Immature natural killer cell (primary cell): ENCODE results near the gene NTMT1. TPM values are rescaled to one million over a fixed set of nuclear protein-coding genes. Genes with fewer than 3 reads are reported as not detected.

ENCODE experiments used
- DNase-seq, 3 donors: peaks; one replicate each; pipeline ENCODE4 v3.0.0; 2022; ENCODE audit warnings: mixed read lengths in 1 of 3
- H3K27ac Mint-ChIP-seq, 6 donors: one replicate each; pipeline ENCODE4 v1.8.0; 2020; ENCODE audit warnings: mixed read lengths in 6 of 6, mild to moderate bottlenecking in 5 of 6, inconsistent platforms in 4 of 6, moderate library complexity in 3 of 6
- H3K27me3 Mint-ChIP-seq, 3 donors: one replicate each; pipeline ENCODE4 v1.8.0; 2020 to 2021; ENCODE audit warnings: low read depth in 3 of 3, mild to moderate bottlenecking in 3 of 3, mixed read lengths in 3 of 3, moderate library complexity in 3 of 3, inconsistent platforms in 1 of 3
- H3K36me3 Mint-ChIP-seq, 3 donors: one replicate each; pipeline ENCODE4 v1.8.0; 2020; ENCODE audit warnings: mixed read lengths in 3 of 3, inconsistent platforms in 2 of 3, mild to moderate bottlenecking in 2 of 3
- H3K4me1 Mint-ChIP-seq, 2 donors: one replicate each; pipeline ENCODE4 v1.8.0; 2020; ENCODE audit warnings: inconsistent platforms in 2 of 2, mild to moderate bottlenecking in 2 of 2, mixed read lengths in 2 of 2, moderate library complexity in 1 of 2
- H3K4me3 Mint-ChIP-seq, 5 donors: one replicate each; pipeline ENCODE4 v1.8.0; 2020; ENCODE audit warnings: mild to moderate bottlenecking in 5 of 5, mixed read lengths in 5 of 5, inconsistent platforms in 3 of 5, moderate library complexity in 3 of 5
- H3K9me3 Mint-ChIP-seq, 6 donors: one replicate each; pipeline ENCODE4 v1.8.0; 2020; ENCODE audit warnings: mild to moderate bottlenecking in 6 of 6, mixed read lengths in 6 of 6, inconsistent platforms in 4 of 6, moderate library complexity in 3 of 6
- polyA plus RNA-seq, 3 donors: library from polyadenylated mRNA; unstranded; fragments of 300-500 nt; fragmentation: Illumina TruSeq; gene quantifications; one replicate each; pipeline ENCODE4 v1.2.3, GENCODE V29; 2021

NTMT1 gene
- polyA plus RNA-seq, 3 donors from 2014 or later, result 33.8 to 41.3 (median 35.8) TPM

DNA sequence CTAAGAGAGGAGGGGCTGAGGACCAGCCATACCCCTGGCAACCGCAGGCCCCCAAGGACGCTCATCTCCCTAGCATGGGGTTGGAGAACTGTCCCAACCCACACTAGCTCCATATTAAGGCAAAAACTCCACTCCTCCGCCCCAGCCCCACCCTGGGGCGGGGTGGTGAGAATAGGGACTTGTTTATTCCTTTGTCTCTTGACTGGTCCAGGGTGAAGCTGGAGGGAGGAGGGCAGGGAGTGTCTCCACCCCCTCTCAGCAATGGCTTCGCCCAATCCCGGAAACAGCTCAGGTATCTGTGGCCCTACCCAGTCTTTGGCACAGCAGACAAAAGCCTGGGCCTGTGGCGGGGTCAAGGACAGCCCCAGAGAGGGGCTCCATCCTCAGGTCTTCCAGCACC is 56.4 kb downstream of the NTMT1 start:
- Mint-ChIP-seq H3K27me3 (peaks cover 0 to 9% (median 1%) of the 10 kb centered on the region in 3 donors), H3K36me3 (no peaks in the 10 kb centered on the region), H3K27ac (no peak overlapping the region), H3K4me3 (no peak overlapping the region), H3K9me3 (no peaks in the 10 kb centered on the region), H3K4me1 (no peaks in the 10 kb centered on the region)
- DNase-seq, result no peak

- Mint-ChIP-seq H3K36me3 (no peaks in the 10 kb centered on the region), H3K27ac (no peak overlapping the region), H3K4me3 (no peak overlapping the region), H3K9me3 (no peaks in the 10 kb centered on the region), H3K27me3 (peaks cover 0 to 5% (median 1%) of the 10 kb centered on the region in 3 donors), H3K4me1 (no peaks in the 10 kb centered on the region)
- DNase-seq, result no peak
Observed at GRCh38 chr9:129685220-129685932, 59.4 kb downstream of the NTMT1 start.

Other genes with a start within 250 kb of the NTMT1 start
- not detected for gene C9orf50, start 5.1 kb upstream of the NTMT1 start, polyA plus RNA-seq
- gene ASB6, start 16.0 kb downstream of the NTMT1 start, polyA plus RNA-seq, result 10 to 100 TPM; 13.9 to 26.6 (median 19.9) TPM
- under 1 TPM in 1 of 3 donors, not detected in 2; 0.18 TPM for gene PRRX2, start 39.5 kb downstream of the NTMT1 start, polyA plus RNA-seq
- gene PTGES, start 126.9 kb downstream of the NTMT1 start, polyA plus RNA-seq, result not detected
- 10 to 100 TPM; 23.2 to 45.1 (median 25.8) TPM for gene TOR1B, start 177.0 kb downstream of the NTMT1 start, polyA plus RNA-seq
- gene TOR1A, start 198.0 kb downstream of the NTMT1 start, polyA plus RNA-seq, result 100 to 1,000 TPM in 2 of 3 donors, 10 to 100 TPM in 1; 89.3 to 131 (median 108) TPM
- 100 to 1,000 TPM; 147 to 196 (median 173) TPM for gene C9orf78, start 209.1 kb downstream of the NTMT1 start, polyA plus RNA-seq
- gene USP20, start 209.3 kb downstream of the NTMT1 start, polyA plus RNA-seq, result 10 to 100 TPM; 21.6 to 51.8 (median 25.1) TPM